Endothelial cell of umbilical vein (primary cell): ENCODE results near the gene DDIT3. TPM values are rescaled to one million over a fixed set of nuclear protein-coding genes. Genes with fewer than 3 reads are reported as not detected.

Source experiments
- BruUV-seq: library from RNA; stranded (reverse); fragments of 400-500 nt; replicated peaks from 2 replicates; lab custom pipeline; 2021; lab: Mats Ljungman, UMichigan
- CTCF ChIA-PET: fragments of 300-600, 350-600 bp; sonication (Branson Sonifier 250); formaldehyde crosslinking; loops from one replicate; lab custom pipeline; 2021; ENCODE audit warnings: antibody characterized with exemption, inconsistent platforms; lab: Charles Lee
- POLR2A ChIA-PET: fragments of 300-600, 350-600 bp; sonication (Branson Sonifier 250); formaldehyde crosslinking; loops from one replicate; lab custom pipeline; 2021; ENCODE audit warnings: antibody characterized with exemption, inconsistent platforms; lab: Charles Lee
- DNase-seq: peaks from one replicate; pipeline ENCODE4 v3.0.0-alpha.2; 2011; ENCODE audit warnings: low read depth, low spot score
- FAIRE-seq: peaks from 2 replicates; lab custom pipeline; 2011; peaks lifted over from hg19 to GRCh38; lab: Jason Lieb, UNC
- H2AFZ ChIP-seq: 2 replicates; pipeline ENCODE4 v1.6.0; 2012; ENCODE audit warnings: low read depth, low read length, control low read depth, inconsistent platforms
- H3K27ac ChIP-seq: 2 replicates; pipeline ENCODE4 v1.5.1; 2011; ENCODE audit warnings: low read depth, mild to moderate bottlenecking, control low read depth, low read length, moderate library complexity; ENCODE audit not compliant: insufficient read depth
- H3K27me3 ChIP-seq, 2 experiments: 2 replicates each; pipeline versions ENCODE4 v1.6.0 to v1.6.1; 2011; ENCODE audit warnings: low read length in 2 of 2, mixed read lengths in 1 of 2; ENCODE audit not compliant: control insufficient read depth in 2 of 2, insufficient read depth in 2 of 2
- H3K36me3 ChIP-seq, 2 experiments: 2 replicates in 1 of 2; 3 replicates in 1 of 2; pipeline ENCODE4 v1.5.1; 2011; ENCODE audit warnings: low read length in 2 of 2, mild to moderate bottlenecking in 1 of 2, moderate library complexity in 1 of 2; ENCODE audit not compliant: control insufficient read depth in 2 of 2, insufficient read depth in 2 of 2; ENCODE audit errors: extremely low read depth in 1 of 2
- H3K4me1 ChIP-seq: 3 replicates; pipeline ENCODE4 v1.5.1; 2011; ENCODE audit warnings: mild to moderate bottlenecking, low read length; ENCODE audit not compliant: control insufficient read depth, insufficient read depth; ENCODE audit errors: extremely low read depth
- H3K4me2 ChIP-seq: 2 replicates; pipeline ENCODE4 v1.6.1; 2011; ENCODE audit warnings: low read length, control low read depth, mixed read lengths; ENCODE audit not compliant: insufficient read depth
- H3K4me3 ChIP-seq, 3 experiments: fragments of 200-600 bp in 1 of 3; sonication (generic), shearing (Covaris generic) in 1 of 3; replicated peaks in 1 of 3; 2 replicates each; pipeline ENCODE4 v1.5.1; 2011 to 2016; ENCODE audit warnings: control low read depth in 3 of 3, low read length in 3 of 3, mild to moderate bottlenecking in 2 of 3, inconsistent platforms in 1 of 3, low read depth in 1 of 3, moderate library complexity in 1 of 3; ENCODE audit not compliant: insufficient read depth in 1 of 3
- H3K79me2 ChIP-seq: 2 replicates; pipeline ENCODE4 v1.6.0; 2012; ENCODE audit warnings: low read length, inconsistent platforms; ENCODE audit not compliant: control insufficient read depth, insufficient read depth
- H3K9ac ChIP-seq: replicated peaks from 2 replicates; pipeline ENCODE3; 2011; ENCODE audit warnings: low read length, control low read depth; ENCODE audit not compliant: insufficient read depth; ENCODE audit errors: extremely low read depth
- H3K9me1 ChIP-seq: replicated peaks from 3 replicates; pipeline ENCODE4 v1.6.0; 2011; ENCODE audit warnings: mild to moderate bottlenecking, low read length; ENCODE audit not compliant: control insufficient read depth, insufficient read depth; ENCODE audit errors: extremely low read depth
- H3K9me3 ChIP-seq: replicated peaks from 2 replicates; pipeline ENCODE4 v1.5.1; 2012; ENCODE audit warnings: low read length, inconsistent platforms; ENCODE audit not compliant: control insufficient read depth, insufficient read depth
- H4K20me1 ChIP-seq: replicated peaks from 2 replicates; pipeline ENCODE3; 2011; ENCODE audit warnings: mild to moderate bottlenecking, low read length; ENCODE audit not compliant: control insufficient read depth, insufficient read depth; ENCODE audit errors: extremely low read depth
- CTCF ChIP-seq, 2 donors: IDR thresholded peaks; 1 replicate in 1 of 2; 2 replicates in 1 of 2; pipeline ENCODE4 v1.5.1; 2011; ENCODE audit warnings: low read length in 2 of 2, mild to moderate bottlenecking in 2 of 2, moderate library complexity in 2 of 2, control low read depth in 1 of 2, inconsistent platforms in 1 of 2, low read depth in 1 of 2; ENCODE audit not compliant: insufficient read depth in 1 of 2; ENCODE audit errors: extremely low read depth in 1 of 2
- GATA2 ChIP-seq: IDR thresholded peaks from 2 replicates; pipeline ENCODE4 v1.7.0; 2011; ENCODE audit warnings: low read depth, mild to moderate bottlenecking, moderate library complexity, mixed read lengths, low read length; ENCODE audit not compliant: insufficient read length, insufficient read depth
- POLR2AphosphoS5 ChIP-seq: IDR thresholded peaks from 2 replicates; pipeline ENCODE4 v1.6.1; 2012; ENCODE audit warnings: low read depth, mild to moderate bottlenecking, control low read depth, low read length, moderate library complexity; ENCODE audit not compliant: insufficient read depth
- dilution Hi-C: fragments of 300-500 bp; cut with MboI; formaldehyde crosslinking; loops from one replicate; pipeline ENCODE4 v1.15.0; 2019; ENCODE audit warnings: low sequenced_read_pairs; ENCODE audit not compliant: extremely low pct_ligation_motif_present
- intact Hi-C: fragments of 100-400 bp; cut with micrococcal nuclease; formaldehyde crosslinking; loops from one replicate; pipeline ENCODE4 v1.10.0; 2022
- polyA plus RNA-seq, 4 experiments: library from polyadenylated mRNA; depleted of rRNA in 3 of 4; stranded (reverse) in 3 of 4; unstranded in 1 of 4; fragments of >200 nt; gene quantifications; 2 replicates each; pipeline versions ENCODE4 v1.2.1 to v1.2.3, GENCODE V29; 2011 to 2012; ENCODE audit warnings: missing spikeins in 1 of 4
- total RNA-seq: library from RNA; stranded (reverse); gene quantifications from 2 replicates; pipeline ENCODE4 v1.2.3, GENCODE V29; 2021

The DDIT3 gene
- total and polyA plus RNA-seq, 2 donors (not counting 3 experiments of a cell fraction or from before 2014, with no cell fraction given), result 13.7 to 22.0 TPM

- H3K9me1 ChIP-seq, result no peaks in the 10 kb centered on the region
- no peak for TF ChIP-seq CTCF (IDR thresholded peaks at IDR 0.05; ENCODE audit: extremely low read depth in 1 of 2, insufficient read depth in 1 of 2, low read depth in 1 of 2, low read length in 2 of 2)
- no peak for TF ChIP-seq GATA2
- dilution Hi-C loops, result no loop called here
- H3K4me1 ChIP-seq, result no peaks in the 10 kb centered on the region
- FAIRE-seq, result no peak
- H3K36me3 ChIP-seq, result peaks cover 28 to 61% of the 10 kb centered on the region in 2 experiments
- H3K4me3 ChIP-seq, result no peak overlapping the region
- no peaks in the 10 kb centered on the region for H3K9me3 ChIP-seq
- CTCF ChIA-PET, result no interaction called here
- H4K20me1 ChIP-seq, result no peaks in the 10 kb centered on the region
- no peak for DNase-seq
- TSS peak; percentile 28 for BruUV-seq
- POLR2A ChIA-PET, result no interaction called here
- no peak overlapping the region for H3K9ac ChIP-seq
- H3K79me2 ChIP-seq, result peaks cover 3% of the 10 kb centered on the region
- no peak overlapping the region for H2AFZ ChIP-seq
- intact Hi-C loops, result no loop called here
- H3K27ac ChIP-seq, result no peak overlapping the region
- no peak overlapping the region for H3K4me2 ChIP-seq
- H3K27me3 ChIP-seq, result no peaks in the 10 kb centered on the region
Observed at GRCh38 chr12:57529831-57530230, 9.5 kb upstream of the DDIT3 start.

- no peak overlapping the region for H3K9ac ChIP-seq
- H4K20me1 ChIP-seq, result no peaks in the 10 kb centered on the region
- ChIA-PET CTCF (interaction anchor here (0.9 kb wide), 1 partner anchor 9 kb away, joined by 3 read pairs; no protein-coding TSS in a partner anchor), POLR2A (no interaction called here)
- H3K36me3 ChIP-seq, result peaks cover 28 to 58% of the 10 kb centered on the region in 2 experiments
- H3K27ac ChIP-seq, result no peak overlapping the region
- dilution Hi-C loops, result no loop called here
- H3K27me3 ChIP-seq, result no peaks in the 10 kb centered on the region
- peaks cover 6% of the 10 kb centered on the region for H3K4me1 ChIP-seq
- H3K79me2 ChIP-seq, result peaks cover 10% of the 10 kb centered on the region
- FAIRE-seq, result no peak
- H2AFZ ChIP-seq, result no peak overlapping the region
- no peak overlapping the region for H3K4me3 ChIP-seq
- no peak for DNase-seq
- H3K9me1 ChIP-seq, result no peaks in the 10 kb centered on the region
- no peak for TF ChIP-seq POLR2AphosphoS5
- BruUV-seq, result no TSS peak
- intact Hi-C loops, result no loop called here
- H3K9me3 ChIP-seq, result no peaks in the 10 kb centered on the region
- H3K4me2 ChIP-seq, result no peak overlapping the region
Observed at GRCh38 chr12:57528831-57529555, 8.7 kb upstream of the DDIT3 start.
